NT2/D1 (cell line): Measurements from ENCODE around the gene SDHAF4.

Experiments
- SUZ12 ChIP-seq: IDR thresholded peaks from 2 replicates; pipeline ENCODE4 v1.6.1; 2011; ENCODE audit not compliant: insufficient read length, insufficient read depth; ENCODE audit errors: extremely low read depth
- YY1 ChIP-seq: IDR thresholded peaks from 2 replicates; pipeline ENCODE4 v1.6.1; 2011; ENCODE audit not compliant: insufficient read length, insufficient read depth
- ZNF274 ChIP-seq: IDR thresholded peaks from 2 replicates; pipeline ENCODE4 v1.6.1; 2011; ENCODE audit warnings: mild to moderate bottlenecking, low read depth, low read length

DNA sequence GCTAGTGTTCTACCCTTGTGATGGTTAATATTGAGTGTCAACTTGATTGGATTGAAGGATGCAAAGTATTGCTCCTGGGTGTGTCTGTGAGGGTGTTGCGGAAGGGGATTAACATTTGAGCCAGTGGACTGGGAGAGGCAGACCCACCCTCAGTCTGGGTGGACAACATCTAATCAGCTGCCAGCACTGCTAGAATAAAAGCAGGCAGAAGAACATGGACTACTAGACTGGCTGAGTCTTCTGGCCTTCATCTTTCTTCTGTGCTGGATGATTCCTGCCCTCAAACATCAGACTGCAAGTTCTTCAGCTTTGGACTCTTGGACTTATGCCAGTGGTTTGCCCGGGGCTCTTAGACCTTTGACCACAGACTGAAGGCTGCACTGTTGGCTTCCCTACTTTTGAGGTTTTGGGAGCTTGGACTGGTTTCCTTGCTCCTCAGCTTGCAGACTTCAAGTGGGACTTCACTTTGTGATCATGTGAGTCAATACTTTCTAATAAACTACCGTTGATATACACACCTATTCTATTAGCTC is 50.1 kb downstream of the SDHAF4 start:
- TF ChIP-seq YY1: no peak
- no peak for TF ChIP-seq SUZ12
- TF ChIP-seq ZNF274: no peak
